GM19043 (cell line): ENCODE measurements around the gene GPSM1.

Source experiments
- ATAC-seq: cut with Tn5 transposase; IDR thresholded peaks from one replicate; pipeline ENCODE4 v1.9.1; 2021; ENCODE audit warnings: low read depth; ENCODE audit not compliant: unreplicated experiment

The GPSM1 gene

GRCh38 chr9:136289651-136290507, 37.5 kb upstream of the GPSM1 start:
- no peak for ATAC-seq

DNA sequence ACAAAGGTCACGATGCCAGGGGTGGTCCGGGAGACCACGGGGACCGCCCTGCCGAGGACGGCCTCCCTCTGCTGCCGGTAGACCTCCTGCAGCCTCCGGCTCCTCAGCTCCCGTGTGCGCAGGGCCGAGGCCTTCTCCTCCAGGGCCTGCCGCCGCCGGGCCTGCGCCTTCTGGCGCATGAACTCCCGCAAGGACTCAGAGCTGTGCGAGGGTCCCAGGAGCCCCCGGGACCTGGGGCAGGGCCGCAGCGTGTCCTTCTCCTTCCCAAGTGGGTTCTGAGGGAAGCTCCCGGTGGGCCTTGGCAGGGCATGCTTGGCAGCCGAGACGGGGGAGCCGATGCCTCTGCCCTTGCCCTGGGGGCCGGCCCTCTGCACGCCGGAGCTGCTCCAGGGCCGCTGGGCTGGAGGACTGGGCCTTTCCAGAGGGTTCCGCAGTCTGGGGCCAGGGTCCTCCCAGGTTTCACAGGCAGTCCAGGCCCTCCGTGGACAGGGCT, 36.8 kb upstream of the GPSM1 start:
- no peak for ATAC-seq

DNA sequence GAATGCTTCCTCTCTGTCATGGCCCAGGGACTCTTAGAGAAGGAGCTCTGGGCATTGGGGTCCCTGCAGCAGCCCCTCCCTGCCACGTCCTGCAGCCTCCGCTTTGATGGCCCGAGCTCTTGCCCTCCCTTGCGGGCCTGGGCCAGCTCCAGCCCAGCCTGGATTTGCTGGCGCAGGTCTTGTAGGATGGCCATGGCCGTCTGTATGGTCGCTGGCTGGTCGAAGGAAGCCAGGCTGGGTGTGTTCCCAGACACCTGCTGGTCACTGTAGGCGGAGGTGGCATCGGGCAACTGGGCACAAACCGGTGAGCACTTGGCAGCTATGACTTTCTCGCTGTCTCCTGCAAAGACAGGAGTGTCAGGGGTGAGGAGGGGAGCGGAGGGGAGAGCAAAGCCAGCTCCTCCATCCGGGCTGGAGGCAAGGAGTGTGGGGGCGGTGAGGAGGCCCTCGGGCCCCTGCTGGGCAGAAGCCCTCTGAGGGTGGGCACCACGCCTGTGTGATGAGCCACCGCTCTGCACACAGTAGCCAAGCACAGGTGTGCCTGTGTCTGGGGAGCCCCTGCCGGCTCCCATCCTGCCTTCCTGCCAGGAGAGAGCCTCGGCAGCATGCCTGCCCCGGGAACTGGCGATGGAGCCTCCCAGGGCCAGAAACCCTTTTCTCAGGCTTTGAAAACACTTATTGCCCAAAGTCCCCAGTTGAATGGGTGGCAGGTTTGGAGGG, 35.9 kb upstream of the GPSM1 start:
- ATAC-seq, result no peak

GRCh38 chr9:136292026-136292538, 35.3 kb upstream of the GPSM1 start:
- no peak for ATAC-seq

DNA sequence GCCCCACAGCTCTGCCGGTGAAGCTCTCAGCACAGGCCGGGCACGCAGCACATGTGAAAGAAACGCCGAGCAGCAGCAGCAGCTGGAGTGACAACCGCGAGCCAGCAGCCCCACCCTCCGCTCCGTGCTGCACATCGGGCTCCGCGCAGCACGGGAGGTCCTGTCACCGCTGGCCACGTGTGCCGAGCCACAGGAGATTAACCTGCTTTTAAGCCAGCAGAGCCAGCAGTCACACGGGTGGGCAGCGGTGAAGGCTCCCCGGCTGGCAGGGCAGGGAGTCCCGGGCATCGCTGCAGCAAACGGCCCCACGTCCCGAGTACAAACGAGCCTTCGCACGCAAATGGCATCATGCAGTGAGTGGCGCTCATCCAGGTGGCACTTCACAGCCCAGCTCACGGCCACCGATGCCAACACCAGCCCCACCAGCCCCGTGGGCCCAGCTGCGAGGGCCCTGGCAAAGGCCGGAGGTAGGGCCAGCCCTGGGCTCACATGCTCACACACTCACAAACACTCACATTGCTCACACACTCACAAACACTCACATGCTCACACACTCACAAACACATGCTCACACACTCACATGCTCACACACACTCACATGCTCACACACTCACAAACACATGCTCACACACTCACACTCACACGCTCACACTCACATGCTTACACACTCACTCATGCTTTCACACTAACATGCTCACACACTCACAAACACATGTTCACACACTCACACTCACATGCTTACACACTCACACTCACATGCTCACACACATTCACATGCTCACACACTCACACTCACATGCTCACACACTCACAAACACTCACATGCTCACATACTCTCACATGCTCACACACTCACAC, 34.5 kb upstream of the GPSM1 start:
- no peak for ATAC-seq

DNA sequence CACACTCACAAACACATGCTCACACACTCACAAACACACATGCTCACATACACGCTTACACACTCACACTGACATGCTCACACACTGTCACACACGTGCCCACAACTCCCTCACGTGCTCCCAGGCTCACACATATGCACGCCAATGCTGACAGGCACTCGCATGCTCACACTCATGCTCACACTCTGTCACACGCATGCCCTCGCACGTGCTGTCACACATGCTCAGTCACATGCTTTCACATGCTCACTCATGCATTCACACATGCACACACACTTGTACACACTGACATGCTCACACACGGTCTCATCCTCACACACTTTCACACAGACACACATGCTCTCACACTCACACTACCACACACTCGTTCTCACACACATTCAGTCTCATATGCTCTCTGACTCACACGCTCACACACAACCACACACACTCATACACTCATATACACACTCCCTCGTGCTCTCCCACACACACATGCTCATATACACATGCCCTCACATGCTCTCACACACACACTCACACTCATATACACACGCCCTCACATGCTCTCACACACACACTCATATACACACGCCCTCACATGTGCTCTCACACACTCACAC, 33.8 kb upstream of the GPSM1 start:
- ATAC-seq, result no peak

DNA sequence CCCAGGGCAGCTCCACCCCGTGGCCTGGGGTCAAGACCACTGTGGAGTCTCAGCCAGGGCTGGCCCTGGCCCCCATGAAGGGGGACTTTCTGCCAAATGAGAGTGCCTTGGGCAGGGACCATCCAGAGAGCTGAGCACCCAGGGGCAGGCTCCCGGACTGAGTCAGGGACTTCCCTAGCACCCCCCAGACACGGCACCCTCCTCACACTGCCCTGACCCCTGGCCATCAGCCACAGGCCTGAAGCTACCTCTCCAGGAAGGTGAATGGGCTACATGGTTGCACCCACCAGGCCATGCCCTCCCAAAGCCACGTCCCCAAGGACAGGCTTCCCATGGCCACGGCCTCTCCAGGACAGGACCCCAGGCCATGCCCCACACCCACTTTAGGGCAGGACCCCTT, 32.9 kb upstream of the GPSM1 start:
- ATAC-seq, result no peak

- no peak for ATAC-seq
Observed at GRCh38 chr9:136295055-136295454, 32.3 kb upstream of the GPSM1 start.

DNA sequence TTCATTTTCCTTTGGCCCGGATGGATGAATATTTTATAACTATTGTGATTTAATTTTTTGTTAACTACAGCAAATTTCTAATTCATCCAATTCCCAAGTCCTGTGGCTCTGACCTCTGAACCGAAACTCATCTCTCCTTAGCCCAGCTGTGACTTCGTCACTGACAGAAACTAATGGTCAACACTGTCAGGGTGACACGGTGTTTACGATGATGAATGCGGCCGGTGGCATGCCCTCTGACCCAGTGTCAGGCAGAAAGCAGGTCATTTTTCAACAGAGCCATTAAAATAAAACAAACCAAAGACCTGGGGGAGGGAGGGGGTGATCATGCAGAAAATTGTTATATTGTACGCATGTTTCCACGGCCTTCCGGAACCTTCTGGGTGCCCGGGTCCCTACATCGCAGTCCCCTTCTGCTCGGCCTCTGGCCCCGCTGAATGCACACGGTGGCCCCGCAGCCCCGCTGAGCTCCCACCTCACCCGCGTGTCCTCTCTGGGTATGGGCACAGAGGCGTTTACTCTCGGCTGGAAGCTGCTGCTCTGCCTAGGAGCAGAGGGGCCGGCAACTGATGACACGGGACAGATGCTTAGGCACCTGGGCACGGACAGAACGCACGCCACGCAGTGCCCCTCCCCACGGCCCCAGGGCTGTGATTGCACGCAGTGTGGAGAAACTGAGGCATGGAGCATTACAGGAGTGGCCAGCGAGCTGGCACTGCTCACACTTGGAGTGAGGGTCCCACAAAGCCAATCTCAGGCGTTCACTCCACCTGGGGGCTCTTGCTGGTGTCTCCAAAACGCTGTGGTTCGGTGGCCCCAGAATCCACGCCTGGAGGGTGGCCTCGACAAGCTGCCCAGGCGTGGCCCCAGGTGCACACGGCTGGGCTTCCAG, 31.6 kb upstream of the GPSM1 start:
- no peak for ATAC-seq

GRCh38 chr9:136296434-136297015, 30.8 kb upstream of the GPSM1 start:
- ATAC-seq, result no peak

DNA sequence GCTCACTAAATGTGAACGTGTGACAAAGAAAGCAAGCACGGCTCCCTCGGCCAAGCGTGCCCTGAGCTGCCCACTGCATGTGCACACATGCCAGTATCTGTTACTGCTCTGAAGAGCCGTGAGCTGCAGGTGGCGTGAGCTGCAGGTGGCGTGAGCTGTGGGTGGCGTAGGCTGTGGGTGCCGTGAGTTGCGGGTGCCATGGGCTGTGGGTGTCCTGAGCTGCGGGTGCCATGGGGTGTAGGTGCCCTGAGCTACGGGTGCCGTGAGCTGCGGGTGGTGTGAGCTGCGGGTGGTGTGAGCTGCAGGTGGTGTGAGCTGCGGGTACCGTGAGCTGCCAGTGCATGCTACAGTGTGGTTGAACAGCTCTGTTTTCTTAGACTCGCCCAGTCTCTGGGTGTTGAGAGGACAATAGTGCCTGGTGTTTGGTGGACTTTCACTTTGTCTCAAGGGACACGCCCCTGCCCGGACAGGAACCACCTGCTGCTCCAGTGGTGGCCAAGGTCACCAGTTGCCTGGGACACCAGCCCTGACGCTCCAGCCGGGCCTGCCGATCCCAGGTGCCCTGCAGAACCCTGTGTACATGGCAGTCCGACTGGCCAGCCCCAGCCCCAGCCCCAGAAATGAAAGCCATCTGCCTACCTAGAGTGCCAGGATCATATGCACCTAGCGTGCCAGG, 30.2 kb upstream of the GPSM1 start:
- no peak for ATAC-seq

DNA sequence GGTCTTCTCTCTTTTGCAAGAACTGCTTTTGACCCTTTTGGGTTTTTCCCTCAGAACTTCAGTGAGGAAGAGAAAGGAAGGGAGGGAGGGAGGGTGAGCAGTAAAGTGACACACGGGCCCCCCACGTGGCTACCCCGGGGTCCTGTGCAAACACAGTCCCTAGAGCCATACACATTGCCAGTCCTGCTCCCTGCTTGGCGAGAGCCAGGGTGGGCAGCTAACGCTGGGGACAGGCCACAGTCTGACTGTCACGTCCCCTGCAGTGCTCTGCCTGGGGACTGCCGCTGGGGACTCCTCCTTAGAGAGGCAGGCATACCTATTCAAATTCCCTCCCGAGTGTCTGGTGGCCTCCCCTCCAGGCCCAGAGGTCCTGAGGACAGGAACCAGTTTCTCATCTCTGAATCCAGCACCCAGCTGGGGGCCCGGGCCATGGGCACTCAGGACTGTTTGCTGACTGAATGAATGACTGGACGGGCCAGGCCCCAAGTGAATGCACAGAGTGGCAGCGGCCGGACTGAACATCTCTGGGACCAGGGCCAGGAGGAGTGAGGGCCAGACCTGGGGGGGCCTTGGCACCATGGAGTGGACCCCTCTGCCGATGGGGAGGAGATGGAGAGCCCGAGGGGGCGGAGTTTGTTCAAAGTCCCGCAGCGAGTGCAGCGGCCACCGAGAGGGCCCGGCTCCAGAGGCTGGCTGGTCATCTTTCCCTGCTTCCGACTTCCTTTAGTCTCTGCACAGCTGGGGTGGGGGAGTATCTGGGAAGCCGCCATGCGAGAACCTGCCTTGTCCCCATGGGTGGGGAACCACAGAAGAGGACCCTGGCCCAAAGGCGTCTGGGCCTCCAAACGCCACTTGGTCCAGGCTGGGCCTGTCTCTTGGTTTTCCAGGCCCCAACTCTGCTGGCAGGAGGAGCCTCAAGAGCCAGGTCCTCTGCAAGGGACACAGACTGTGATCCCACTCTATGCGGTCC, 29.3 kb upstream of the GPSM1 start:
- ATAC-seq, result no peak

GRCh38 chr9:136299116-136299515, 28.2 kb upstream of the GPSM1 start:
- ATAC-seq, result no peak

- no peak for ATAC-seq
Observed at GRCh38 chr9:136299541-136299940, 27.8 kb upstream of the GPSM1 start.

- ATAC-seq, result no peak
Observed at GRCh38 chr9:136300016-136300545, 27.3 kb upstream of the GPSM1 start.

DNA sequence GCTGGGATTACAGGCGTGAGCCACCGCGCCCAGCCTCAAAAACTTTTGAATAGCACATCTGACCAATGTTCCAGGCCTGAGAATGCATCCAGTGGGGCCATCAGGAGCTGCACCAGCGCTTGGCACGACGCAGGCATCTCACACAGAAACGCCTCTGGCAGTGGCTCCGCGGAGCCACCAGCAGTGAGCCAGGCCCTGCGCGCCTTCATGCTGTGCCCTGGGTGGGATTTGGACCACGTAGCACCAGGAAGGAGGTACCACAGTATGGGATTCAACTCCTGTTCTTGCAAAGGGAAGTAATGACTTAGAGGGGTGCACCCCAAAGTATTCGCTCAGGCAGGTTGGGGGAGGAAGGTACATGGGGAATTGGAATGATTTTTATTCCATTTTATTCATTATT, 26.5 kb upstream of the GPSM1 start:
- ATAC-seq, result no peak

DNA sequence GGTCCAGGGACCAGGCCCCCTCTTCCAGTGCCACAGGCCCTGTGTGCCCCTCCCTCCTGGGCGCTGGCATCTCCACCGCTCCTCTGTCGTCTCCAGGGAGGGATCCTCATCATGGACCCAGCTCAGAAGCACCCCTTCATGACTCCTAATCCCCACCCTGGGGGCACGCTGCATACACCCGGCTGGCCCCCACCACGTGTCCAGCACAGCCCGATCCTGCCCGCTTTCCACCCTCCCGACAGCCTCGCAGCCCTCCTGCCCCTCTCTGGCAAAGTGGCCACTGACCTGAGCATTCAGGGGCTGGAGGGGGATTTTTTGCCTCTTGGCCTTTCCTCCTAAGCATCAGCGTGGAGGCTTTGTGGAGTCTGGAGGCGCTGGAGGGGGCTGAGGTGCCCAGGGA, 24.8 kb upstream of the GPSM1 start:
- no peak for ATAC-seq
